Measurements from ENCODE around the gene NVL.
A peak's percentile ranks its signal among the peaks of the same experiment; 100 is the strongest.
"Not testable (repeated sequence)": the region's sequence is repeated elsewhere in the genome, so short reads cannot be mapped to it uniquely, and the experiment has no call there.

Gene NVL

DNA sequence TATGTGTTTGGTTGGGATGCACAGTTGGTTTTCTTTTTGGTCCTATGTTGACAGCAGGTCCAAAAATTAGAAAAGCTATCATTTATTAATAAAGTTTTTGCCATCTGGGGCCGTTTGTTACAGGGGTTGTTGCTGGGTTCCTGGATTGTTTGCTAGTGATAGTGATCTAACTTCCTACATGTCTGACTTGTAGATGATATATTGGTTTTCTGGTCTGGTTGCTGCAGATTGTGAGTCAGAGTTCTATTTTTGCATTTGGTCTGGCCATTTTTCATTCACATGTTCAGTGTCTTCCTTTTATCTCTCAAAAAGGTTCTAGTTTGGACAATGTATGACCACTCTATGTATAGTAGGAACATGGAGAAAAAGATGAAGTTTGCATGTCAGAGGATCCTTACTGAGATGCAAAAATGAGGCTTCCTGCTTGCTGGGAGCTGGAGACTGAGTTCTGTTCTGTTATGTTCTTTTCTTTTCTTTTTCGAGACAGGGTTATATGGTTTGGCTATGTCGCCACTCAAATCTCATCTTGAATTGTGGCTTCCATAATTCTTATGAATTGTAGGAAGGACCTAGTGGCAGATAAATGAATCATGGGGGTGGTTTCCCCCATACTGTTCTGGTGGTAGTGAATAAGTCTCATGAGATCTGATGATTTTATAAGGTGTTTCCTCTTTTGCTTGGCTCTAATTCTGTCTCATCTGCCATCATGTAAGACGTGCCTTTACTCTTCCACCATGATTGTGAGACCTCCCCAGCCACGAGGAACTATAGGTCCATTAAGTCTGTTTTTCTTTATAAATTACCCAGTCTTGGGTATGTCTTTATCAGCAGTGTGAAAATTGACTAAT lies 4.2 kb upstream of the NVL start:
- DNase-seq = no peak

- peak; percentile 59 for DNase-seq
Observed at GRCh38 chr1:224333309-224333926, 3.4 kb upstream of the NVL start.

DNA sequence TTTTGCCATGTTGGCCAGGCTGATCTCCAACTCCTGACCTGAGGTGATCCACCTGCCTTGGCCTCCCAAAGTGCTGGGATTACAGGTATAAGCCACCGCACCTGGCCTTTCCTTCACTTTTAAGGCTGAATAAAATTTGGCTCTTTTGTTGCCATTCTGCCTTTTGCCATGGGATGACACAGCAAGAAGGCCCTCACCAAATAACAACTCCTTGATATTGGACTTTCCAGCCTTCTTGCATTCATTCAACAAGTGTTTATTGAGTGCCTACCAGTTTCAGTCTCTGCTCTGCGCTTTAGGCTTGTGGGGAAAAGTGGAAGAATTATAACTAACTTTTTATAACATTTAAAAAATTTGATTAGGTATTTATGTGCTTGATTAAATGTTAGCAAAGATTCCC lies 1.9 kb upstream of the NVL start:
- DNase-seq = no peak

- DNase-seq = no peak
Observed at GRCh38 chr1:224331326-224331725, 1.4 kb upstream of the NVL start.

DNA sequence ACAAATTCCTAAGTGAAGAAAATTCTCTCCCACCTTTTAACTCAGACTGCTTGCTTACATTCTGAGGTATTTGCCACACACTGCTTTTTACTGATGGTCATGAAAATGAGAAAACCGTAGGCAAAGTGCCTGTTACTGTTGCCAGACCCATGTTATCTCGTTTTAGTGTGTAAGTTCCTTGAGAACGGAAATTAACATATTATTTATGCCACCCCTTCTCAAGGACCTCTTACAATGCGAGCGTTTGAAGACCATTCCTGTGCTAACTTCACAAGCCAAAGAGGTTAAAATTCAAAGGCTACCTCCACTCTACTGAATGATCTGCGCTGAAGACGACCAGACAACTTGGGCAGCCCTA lies 509 bp downstream of the NVL start:
- DNase-seq = no peak

DNA sequence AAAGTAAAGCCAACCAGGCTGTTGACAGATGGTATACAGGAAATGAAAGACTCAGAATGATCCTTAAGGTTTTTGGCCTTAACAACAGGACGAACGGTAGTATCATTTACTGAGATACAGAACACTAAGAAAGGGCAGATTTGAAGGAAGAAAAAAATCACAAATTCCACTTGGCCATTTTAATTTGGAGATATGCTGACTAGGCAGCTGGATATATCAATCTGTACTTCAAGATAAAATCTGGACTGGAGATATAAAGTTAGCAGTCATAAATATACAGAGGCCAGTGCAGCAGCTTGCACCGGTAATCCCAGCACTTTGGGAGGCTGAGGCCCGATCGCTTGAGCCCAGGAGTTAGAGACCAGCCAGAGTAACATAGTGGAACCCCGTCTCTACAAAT lies 1.3 kb downstream of the NVL start:
- DNase-seq = no peak

GRCh38 chr1:224325959-224326358 lies 4.0 kb downstream of the NVL start:
- no peak for DNase-seq

- DNase-seq = no peak
Observed at GRCh38 chr1:224321706-224322105, 8.3 kb downstream of the NVL start.

- DNase-seq = no peak
Observed at GRCh38 chr1:224317383-224318045, 12.5 kb downstream of the NVL start.

DNA sequence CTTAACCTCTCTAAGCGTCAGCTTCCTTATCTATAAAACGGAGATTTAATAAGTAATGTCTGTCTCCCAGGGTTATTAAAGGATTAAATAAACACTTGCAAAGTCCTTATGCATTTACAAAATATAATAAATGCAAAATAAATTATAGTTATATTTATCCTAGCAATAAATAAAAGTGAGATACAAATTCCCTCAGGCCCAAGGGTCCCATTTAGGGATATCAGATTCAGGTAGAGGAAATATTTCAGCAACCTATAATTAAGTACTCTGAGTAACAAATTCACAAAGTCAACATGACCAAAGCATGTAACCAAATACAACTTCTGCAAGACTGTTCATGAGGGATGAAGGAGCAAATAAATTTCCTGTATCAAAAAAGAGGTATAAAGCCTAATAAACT lies 17.9 kb downstream of the NVL start:
- DNase-seq = no peak

DNA sequence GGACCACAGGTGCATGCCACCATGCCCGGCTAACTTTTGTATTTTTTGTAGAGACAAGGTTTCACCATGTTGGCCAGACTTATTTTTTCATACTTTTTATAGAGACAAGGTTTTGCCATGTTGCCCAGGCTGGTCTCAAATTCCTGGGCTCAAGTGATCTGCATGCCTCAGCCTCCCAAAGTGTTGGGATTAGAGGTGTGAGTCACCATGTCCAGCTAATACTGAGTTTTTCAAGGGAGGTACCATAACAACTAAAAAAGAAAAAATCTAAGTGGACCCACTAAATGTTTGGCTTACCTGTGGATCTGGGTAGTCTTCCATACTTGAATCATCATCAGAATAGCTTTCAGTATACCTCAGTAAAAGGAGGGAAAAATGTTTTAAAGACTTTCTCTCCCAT lies 18.5 kb downstream of the NVL start:
- DNase-seq = not testable (repeated sequence)

DNA sequence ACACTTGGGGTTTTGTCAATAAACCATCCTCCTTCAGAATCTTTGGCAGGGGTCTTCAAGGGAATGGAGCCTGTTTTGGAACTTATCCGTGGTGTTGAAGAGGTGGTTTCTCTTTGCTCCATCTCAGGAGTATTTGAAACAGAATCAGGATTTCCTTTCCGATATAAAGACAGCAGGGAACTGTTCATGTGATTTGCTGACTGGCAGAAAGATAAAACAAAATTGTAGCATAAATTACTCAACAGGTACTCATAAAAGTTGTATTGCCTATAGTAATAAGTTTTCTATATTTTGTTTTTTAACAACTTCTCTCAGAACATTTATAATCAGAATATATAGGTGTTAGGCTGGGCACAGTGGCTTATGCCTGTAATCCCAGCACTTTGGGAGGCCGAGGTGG lies 21.9 kb downstream of the NVL start:
- DNase-seq = no peak

DNA sequence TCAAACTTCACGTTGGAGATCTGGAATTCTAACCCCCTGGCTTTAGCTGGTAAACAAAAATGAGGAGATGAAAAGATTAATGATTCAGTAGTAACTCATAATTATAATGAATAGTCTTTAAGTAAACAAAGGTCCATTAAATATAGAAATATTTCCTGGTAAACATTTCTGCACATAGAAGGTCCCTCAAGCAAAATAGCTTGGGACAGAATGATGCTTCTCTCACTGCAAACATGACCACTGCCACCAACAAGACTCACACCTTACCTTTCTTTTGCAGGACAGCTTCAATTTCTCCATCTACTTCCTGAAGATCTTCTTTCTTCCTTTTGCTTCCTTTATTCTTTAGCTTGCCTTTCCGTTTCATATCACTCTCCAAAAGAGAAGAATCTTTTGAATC lies 25.2 kb downstream of the NVL start:
- DNase-seq = no peak

DNA sequence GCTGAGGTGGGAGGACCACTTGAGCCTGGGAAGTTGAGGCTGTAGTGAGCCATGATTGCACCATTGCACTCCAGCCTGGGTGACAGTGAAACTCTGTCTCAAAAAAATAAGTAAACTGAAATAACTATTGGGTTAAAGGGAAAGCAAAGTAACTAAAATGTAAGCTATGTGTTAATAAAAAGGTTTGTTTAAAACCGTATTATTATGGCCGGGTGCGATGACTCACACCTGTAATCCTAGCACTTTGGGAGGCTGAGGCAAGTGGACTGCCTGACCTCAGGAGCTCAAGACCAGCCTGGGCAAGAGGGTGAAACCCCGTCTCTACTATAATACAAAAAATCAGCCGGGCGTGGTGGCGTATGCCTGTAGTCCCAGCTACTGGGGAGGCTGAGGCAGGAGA lies 27.0 kb downstream of the NVL start:
- DNase-seq = no peak

DNA sequence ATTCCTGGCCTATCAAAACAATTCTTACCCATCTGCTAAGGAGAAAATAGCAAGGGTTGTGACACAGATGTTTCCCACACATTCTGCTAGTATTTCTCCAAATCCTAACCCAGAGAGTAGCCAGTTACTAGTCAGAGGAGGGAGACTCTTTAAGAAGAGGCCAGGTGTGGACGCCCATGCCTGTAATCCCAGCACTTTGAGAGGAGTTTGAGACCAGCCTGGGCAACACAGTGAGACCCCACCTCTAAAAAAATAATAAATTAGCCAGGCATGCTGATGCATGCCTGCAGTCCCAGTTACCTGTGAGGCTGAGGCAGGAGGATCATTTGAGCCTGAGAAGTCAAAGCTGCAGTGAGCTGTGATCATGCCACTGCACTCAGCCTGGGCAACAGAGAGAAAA lies 28.6 kb downstream of the NVL start:
- DNase-seq = no peak

DNA sequence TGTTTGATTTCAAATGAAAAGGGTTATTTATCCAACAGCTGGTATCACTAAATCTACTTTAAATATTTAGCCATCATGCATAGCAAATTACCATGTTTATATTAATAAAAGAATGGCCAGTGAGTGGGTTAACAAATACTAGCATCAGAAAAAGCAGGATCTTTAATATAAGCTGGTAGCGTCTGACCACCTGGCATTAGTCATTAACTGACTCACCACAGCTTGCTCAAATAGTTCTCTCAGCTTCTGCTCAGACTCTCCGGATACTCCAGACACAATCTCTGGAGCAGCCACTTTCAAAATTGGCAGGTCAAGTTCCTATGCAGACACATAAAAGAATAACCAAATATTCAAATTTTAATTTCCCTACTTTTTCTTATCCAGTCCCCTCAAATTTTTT lies 29.6 kb downstream of the NVL start:
- no peak for DNase-seq

DNA sequence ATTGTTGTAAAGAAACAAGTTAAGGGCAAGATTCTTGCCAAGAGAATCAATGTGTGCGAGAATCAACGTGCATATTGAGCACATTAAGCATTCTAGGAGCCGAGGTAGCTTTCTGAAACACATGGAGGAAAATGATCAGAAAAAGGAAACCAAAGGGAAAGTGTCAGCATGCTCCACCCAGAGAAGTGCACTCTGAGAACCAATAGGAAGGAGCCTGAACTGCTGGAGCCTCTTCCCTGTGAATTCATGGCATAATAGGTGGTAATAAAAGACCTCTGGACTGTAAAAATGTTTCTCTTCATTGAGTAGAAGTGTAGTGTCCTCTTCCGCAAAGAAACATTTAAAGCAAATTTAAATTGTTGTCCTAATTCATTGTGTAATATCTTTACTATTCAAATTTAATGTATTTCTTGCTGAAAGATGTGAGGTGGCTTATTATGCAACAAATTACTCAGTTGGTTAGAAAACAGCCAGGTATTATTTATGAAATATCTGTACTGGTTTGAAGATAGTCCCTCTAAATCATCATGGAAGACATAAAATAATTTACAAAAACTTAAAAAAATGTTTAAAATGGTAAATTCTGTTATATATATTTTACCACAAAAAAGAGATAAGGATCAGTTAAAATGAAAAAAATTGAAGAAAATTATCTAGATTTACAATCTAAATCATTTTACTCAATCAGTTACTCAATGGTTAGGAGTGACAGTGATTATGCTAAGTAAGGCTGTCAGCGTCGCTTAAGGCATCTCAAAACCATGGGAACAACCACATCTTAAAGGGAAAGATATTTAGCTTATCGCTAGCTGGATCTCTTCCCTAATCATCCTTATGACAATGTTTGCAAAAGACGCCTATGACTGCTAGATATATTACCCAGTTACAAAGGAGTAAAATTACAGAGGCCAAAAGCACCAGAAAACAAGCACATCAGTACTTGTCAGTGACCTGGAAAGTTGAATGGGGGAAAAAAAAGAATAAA lies 31.3 kb downstream of the NVL start:
- DNase-seq = no peak

GRCh38 chr1:224294775-224295174 lies 35.2 kb downstream of the NVL start:
- DNase-seq = no peak

- DNase-seq = no peak
Observed at GRCh38 chr1:224292419-224292818, 37.6 kb downstream of the NVL start.

- DNase-seq = no peak
Observed at GRCh38 chr1:224289396-224289795, 40.6 kb downstream of the NVL start.

DNA sequence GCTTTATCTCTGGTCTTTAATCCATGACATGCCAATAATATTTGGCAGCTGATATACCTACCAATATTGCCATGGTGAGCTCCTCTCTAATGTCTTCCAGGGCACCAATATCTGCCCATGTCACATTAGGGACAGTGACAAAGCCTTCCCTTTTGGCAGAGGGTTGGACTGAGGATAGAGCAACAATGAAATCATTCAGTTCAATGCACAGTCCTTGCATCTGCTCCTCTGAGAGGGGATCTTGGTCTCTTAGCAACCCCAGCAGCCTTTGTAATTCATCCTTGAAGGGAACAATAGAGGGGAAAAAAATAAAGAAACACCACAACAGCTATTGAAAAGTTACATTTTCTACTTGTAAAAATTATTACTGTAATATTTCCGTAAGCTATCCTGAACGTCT lies 42.3 kb downstream of the NVL start:
- peak; percentile 10 for DNase-seq

GRCh38 chr1:224282140-224282539 lies 47.8 kb downstream of the NVL start:
- no peak for DNase-seq
